Endometrial microvascular endothelial cells (primary cell): ENCODE data around the gene GPR62. TPM values are rescaled to one million over a fixed set of nuclear protein-coding genes. Genes with fewer than 3 reads are reported as not detected.

ENCODE experiments used
- in situ Hi-C: cut with HindIII; loops from 2 replicates; pipeline ENCODE4 v1.10.0; 2017; ENCODE audit warnings: low sequenced_read_pairs, low pct_unique_long_range_greater_than_20kb; ENCODE audit errors: inconsistent ontology term
- total RNA-seq: library from RNA; depleted of rRNA; stranded (reverse); fragments of >200 nt; gene quantifications from one replicate; pipeline ENCODE4 v1.2.3, GENCODE V29; 2015; ENCODE audit errors: inconsistent ontology term

The GPR62 gene
- total RNA-seq, 1 donor from 2014 or later = not detected

- in situ Hi-C loops = no loop called here
Observed at GRCh38 chr3:52004163-52004787, 49.1 kb downstream of the GPR62 start.

- in situ Hi-C loops = no loop called here
Observed at GRCh38 chr3:52004906-52005395, 49.8 kb downstream of the GPR62 start.

- in situ Hi-C loops = no loop called here
Observed at GRCh38 chr3:52005571-52005986, 50.4 kb downstream of the GPR62 start.

GRCh38 chr3:52006017-52006819, 51.0 kb downstream of the GPR62 start:
- in situ Hi-C loops = no loop called here

- in situ Hi-C loops = no loop called here
Observed at GRCh38 chr3:52006820-52007133, 51.6 kb downstream of the GPR62 start.

Other genes starting within 250 kb of the GPR62 start
- 0.93 TPM for gene GRM2, start 248.3 kb upstream of the GPR62 start, total RNA-seq
- not detected for gene IQCF6, start 176.1 kb upstream of the GPR62 start, total RNA-seq
- not detected for gene IQCF2, start 93.8 kb upstream of the GPR62 start, total RNA-seq
- not detected for gene IQCF5, start 79.8 kb upstream of the GPR62 start, total RNA-seq
- gene IQCF1, start 52.0 kb upstream of the GPR62 start, total RNA-seq = not detected
- 29.0 TPM for gene RRP9, start 13.5 kb upstream of the GPR62 start, total RNA-seq
- 18.1 TPM for gene PARP3, start 13.0 kb upstream of the GPR62 start, total RNA-seq
- gene PCBP4, start 12.1 kb downstream of the GPR62 start, total RNA-seq = 77.8 TPM
- 39.0 TPM for gene ABHD14B, start 18.7 kb downstream of the GPR62 start, total RNA-seq
- 31.7 TPM for gene ABHD14A, start 19.7 kb downstream of the GPR62 start, total RNA-seq
- 36.9 TPM for gene ACY1, start 28.2 kb downstream of the GPR62 start, total RNA-seq
- 1,389 TPM for gene RPL29, start 40.5 kb downstream of the GPR62 start, total RNA-seq
- gene DUSP7, start 101.2 kb downstream of the GPR62 start, total RNA-seq = 29.4 TPM
- 12.6 TPM for gene POC1A, start 199.0 kb downstream of the GPR62 start, total RNA-seq
- 61.7 TPM for gene ALAS1, start 242.8 kb downstream of the GPR62 start, total RNA-seq